ENCODE results near the gene PDLIM5.

GRCh38 chr4:94561249-94562024 lies 109.7 kb downstream of the PDLIM5 start:
- TF ChIP-seq POLR2A (IDR thresholded peaks at IDR 0.05; ENCODE audit: low read depth, low read length) (no peak), TAF1 (IDR thresholded peaks at IDR 0.05; ENCODE audit: borderline replicate concordance, low read depth, low read length) (no peak)

Measured in GM12892 (cell line).